Retinal pigment epithelial cell (primary cell): ENCODE measurements around the gene MAK.
A peak's percentile ranks its signal among the peaks of the same experiment; 100 is the strongest.

ENCODE experiments used
- DNase-seq: peaks from one replicate; pipeline ENCODE4 v3.0.0-alpha.2; 2010; ENCODE audit warnings: low read depth
- H3K4me3 ChIP-seq: 2 replicates; pipeline ENCODE4 v1.5.1; 2011; ENCODE audit warnings: mild to moderate bottlenecking, low read length, control low read depth, moderate library complexity
- TF ChIP-seq, protein P1 (sequence below): conservative IDR thresholded peaks from 2 replicates; pipeline ENCODE4 v1.5.1; 2011; ENCODE audit warnings: low read depth, low read length, control low read depth, inconsistent platforms

The MAK gene

DNA sequence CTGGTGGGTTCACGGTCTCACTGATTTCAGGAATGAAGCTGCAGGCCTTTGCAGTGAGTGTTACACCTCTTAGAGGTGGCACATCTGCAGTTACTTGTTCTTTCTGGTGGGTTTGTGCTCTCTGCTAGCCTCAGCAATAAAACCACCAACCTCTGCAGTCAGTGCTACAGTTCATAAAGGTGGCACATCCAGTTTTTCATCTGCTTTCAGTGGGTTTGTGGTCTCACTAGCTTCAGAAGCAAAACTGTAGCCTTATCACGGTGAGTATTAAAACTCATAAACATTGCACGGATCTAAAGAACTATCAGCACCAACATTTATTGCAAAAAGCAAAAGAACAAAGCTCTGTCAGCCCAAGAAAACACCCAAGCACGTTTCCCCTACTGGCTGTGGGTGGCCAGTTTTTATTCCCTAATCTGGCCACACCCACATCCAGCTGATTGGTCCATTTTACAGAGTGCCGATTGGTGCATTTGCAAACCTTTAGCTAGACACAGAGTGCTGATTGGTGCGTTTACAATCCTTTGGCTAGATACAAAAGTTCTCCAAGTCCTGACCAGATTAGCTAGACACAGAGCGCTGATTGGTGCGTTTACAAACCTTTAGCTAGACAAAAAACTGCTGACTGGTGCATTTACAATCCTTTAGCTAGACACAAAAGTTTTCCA is 118.9 kb downstream of the MAK start:
- TF ChIP-seq, protein P1, sequence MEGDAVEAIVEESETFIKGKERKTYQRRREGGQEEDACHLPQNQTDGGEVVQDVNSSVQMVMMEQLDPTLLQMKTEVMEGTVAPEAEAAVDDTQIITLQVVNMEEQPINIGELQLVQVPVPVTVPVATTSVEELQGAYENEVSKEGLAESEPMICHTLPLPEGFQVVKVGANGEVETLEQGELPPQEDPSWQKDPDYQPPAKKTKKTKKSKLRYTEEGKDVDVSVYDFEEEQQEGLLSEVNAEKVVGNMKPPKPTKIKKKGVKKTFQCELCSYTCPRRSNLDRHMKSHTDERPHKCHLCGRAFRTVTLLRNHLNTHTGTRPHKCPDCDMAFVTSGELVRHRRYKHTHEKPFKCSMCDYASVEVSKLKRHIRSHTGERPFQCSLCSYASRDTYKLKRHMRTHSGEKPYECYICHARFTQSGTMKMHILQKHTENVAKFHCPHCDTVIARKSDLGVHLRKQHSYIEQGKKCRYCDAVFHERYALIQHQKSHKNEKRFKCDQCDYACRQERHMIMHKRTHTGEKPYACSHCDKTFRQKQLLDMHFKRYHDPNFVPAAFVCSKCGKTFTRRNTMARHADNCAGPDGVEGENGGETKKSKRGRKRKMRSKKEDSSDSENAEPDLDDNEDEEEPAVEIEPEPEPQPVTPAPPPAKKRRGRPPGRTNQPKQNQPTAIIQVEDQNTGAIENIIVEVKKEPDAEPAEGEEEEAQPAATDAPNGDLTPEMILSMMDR = no peak
- no peak for DNase-seq
- peak overlapping the region; percentile 46 for H3K4me3 ChIP-seq

DNA sequence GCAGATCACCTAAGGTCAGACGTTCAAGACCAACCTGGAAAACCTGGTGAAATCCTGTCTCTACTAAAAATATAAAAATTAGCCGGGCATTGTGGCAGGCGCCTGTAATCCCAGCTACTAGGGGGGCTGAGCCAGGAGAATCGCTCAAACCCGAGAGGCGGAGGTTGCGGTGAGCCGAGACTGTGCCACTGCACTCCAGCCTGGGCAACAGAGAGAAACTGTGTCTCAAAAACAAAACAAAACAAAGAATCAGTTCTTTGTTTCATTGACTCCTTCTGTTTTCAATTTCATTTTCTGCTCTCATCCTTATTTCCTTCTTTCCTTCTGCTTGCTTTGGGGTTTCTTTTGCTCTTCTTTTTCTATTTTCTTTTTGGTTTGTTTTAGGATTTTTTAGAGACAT is 124.4 kb downstream of the MAK start:
- TF ChIP-seq, protein P1 = no peak
- H3K4me3 ChIP-seq = no peak overlapping the region
- no peak for DNase-seq
